GM20431 (cell line): ENCODE results near the gene ZNF160.

Experiments used
- in situ Hi-C: fragments of 300-500 bp; cut with MseI, MboI; formaldehyde crosslinking; loops from one replicate; pipeline ENCODE4 v1.15.0; 2020; ENCODE audit warnings: low sequenced_read_pairs; ENCODE audit not compliant: unreplicated experiment

ZNF160 gene

DNA sequence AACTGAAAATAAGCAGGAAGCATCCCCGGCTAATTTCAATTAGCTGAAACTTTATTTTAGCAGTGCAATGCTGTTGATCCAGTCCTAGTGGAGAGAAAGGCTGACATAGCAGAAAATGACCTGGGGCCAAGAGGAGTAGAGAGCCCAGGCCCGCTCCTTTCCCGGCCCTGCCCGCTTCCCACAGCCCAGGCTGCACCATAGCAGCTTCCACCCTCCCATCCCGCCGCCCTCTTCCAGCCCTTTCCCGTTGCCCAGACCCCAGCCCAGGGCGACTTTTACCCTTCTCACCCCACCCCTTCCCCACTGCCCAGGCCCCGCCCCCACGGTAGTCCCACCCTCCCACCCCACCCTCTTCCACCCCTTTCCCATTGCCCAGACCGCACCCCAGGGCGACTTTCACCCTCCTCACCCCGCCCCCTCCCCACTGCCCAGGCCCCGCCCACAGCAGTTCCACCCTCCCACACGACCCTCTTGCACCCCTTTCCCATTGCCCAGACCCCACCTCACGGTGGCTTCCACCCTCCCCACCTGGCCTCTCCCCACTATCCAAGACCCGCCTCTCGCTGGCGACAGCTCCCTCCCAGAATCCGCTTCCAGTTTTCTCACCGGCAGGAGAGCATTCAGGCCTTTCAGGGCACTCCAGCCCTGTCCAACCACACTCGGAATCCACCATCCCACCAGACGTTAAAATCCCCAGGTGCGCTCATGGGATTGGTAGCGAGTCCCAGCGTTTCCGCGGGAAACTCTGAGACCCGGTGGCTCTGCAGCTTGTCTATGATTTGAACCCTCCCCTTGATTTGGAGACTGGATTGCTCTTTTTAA is 8.3 kb downstream of the ZNF160 start:
- in situ Hi-C loops, result no loop called here

- in situ Hi-C loops, result no loop called here
Measured at GRCh38 chr19:53092723-53093122, 10.5 kb downstream of the ZNF160 start.

GRCh38 chr19:53091413-53092254 is 11.6 kb downstream of the ZNF160 start:
- in situ Hi-C loops, result no loop called here

DNA sequence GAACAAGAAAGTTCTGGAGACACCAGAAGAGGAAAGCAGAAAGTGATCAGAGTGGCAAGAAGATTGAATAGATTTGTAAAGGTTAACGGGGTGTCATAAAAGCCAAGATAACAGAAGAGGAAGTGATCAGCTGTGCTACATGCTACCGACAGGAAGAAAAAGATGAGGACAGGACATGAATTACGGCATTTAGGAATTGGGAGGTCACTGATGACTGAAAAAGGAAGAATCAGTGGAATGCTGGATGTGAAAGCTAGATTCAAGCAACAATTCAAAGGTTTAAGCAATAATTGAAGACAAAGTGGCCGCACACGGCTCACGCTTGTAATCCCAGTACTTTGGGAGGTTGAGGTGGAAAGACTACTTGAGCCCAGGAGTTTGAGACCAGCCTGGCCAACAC is 15.1 kb downstream of the ZNF160 start:
- in situ Hi-C loops, result no loop called here

DNA sequence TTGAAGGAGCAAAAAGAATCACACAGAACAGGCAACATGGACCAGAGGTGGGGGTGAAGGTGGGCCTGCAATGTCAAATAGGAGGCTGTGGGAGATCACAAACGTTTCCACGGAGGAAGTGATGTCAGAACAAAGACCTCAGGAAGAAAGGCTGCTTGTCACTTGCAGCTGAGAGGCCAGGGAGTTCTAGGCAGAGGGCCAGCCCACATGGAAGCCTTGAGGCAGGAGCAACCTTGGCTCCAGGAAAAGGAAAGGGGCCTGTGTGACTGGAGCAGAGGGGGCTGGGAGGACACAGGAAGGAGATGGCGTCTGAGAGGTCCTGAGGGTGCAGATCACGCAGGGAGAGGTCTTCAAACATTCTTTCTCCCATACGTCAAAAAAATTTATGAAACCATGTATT is 16.3 kb downstream of the ZNF160 start:
- in situ Hi-C loops, result no loop called here

GRCh38 chr19:53085496-53085895 is 17.7 kb downstream of the ZNF160 start:
- in situ Hi-C loops, result no loop called here

GRCh38 chr19:53082929-53083328 is 20.3 kb downstream of the ZNF160 start:
- in situ Hi-C loops, result no loop called here

DNA sequence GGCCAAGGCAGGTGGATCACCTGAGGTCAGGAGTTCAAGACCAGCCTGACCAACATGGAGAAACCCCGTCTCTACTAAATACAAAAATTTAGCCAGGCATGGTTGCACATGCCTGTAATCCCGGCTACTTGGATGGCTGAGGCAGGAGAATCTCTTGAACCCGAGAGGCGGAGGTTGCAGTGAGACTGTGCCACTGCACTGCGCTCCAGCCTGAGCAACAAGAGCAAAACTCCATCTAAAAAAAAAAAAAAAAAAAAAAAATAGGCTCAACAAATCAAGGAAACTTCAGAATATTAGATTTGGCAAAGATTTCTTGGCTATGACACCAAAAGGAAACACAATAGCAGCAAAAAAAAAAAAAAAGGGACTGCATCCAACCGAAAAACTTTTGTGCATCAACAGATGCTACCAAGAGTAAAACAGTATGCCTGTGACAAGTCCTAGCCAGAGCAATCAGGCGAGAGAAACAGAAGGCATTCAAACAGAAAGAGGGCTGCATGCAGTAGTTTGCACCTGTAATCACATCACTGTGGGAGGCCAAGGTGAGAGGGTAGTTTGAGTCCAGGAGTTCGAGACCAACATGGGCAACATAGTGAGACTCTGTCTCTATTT is 23.8 kb downstream of the ZNF160 start:
- in situ Hi-C loops, result no loop called here

- in situ Hi-C loops, result no loop called here
Measured at GRCh38 chr19:53078668-53079067, 24.6 kb downstream of the ZNF160 start.

DNA sequence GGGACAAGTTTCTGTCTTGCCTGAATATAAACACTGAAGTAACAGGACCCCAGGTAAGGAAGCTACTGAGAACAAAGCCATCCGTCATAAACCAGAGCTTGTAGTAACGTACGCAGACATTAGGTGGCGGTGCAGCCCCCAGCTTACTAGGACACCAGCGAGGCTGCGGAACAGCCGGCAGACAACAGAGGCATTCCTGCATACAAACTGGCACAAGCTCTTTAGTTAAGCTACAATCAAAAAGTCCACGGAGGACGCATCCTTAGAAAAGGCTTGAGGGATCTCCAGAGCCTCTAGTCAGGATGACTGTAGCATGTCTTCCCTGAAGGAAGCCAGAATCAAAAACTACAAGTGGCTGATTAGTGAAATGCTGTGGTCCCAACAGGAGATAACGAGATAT is 26.2 kb downstream of the ZNF160 start:
- in situ Hi-C loops, result no loop called here

DNA sequence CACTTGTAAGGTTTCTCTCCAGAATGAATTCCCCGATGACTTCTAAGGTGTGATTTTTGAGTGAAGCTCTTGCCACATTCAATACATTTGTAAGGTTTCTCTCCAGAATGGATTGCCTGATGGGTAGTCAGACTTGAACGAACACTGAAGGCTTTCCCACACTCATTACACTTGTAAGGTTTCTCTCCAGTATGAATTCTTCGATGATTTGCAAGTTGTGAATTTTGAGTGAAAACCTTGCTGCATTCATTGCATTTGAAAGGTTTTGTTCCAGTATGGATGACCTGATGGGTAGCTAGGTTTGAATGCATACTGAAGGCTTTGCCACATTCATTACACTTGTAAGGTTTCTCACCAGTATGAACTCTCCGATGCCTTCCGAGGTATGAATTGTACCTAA is 34.4 kb downstream of the ZNF160 start:
- in situ Hi-C loops, result no loop called here

DNA sequence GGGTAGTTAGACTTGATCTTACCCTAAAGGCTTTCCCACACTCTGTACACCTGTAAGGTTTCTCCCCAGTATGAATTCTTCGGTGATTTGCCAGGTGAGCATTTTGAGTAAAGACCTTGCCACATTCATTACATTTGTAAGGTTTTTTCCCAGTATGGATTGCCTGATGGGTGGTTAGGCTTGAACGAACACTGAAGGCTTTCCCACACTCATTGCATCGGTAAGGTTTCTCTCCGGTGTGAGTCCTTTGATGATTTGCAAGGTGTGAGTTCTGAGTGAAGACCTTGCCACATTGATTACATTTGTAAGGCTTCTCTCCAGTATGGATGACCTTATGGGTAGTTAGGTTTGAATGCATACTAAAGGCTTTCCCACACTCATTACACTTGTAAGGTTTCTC is 35.0 kb downstream of the ZNF160 start:
- in situ Hi-C loops, result no loop called here

DNA sequence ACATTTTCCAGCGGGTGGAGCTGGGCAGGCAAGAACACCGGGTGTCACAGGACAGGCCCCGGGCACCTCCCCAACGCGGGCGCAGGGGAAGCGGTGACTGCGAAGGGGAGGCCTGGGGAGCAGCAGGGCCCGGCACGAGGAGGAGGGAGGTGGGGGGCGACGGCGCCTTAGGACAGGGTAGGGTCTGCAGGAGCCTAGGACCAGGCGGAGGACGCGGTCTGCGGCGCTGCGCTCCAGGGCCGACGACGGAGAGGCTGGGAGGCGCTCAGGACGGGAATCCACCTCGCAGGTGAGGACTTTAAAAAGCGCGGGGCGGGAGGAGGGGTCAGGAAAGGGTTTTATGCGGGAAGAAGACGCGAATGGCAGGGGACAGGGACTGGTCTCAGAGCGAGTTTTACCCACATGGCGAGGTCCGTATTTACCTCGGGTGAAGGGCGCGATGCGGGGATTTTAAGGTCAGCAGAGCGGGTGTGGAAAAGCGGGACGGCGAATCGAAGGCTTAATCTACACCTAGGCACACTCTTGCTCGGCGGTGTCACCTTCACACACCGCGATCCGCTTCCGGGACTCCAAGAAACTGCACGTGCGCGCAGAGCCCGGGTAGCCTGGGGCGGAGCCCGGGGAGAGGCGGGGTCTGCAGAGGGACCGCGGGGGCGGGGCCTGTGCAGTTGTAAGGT is 45.2 kb downstream of the ZNF160 start:
- in situ Hi-C loops, result no loop called here

DNA sequence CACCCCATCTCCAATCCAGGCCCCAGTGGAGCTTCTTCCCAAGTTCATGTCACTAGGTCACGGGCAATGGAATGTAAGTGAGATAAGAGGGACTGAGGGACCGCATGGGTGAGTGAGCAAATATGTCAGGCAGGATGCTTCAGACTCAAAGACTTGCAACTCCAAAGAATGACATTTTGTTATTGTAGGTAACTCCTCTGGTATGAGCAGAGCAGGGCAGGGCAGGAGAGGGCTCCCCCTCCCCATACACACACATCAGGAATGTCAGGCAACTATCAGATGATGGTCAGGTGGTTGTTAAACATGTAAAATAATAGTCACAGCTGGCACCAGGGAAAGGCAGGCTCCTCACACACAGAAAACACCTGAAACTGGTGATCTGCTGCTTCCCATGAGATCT is 48.1 kb downstream of the ZNF160 start:
- in situ Hi-C loops, result no loop called here

DNA sequence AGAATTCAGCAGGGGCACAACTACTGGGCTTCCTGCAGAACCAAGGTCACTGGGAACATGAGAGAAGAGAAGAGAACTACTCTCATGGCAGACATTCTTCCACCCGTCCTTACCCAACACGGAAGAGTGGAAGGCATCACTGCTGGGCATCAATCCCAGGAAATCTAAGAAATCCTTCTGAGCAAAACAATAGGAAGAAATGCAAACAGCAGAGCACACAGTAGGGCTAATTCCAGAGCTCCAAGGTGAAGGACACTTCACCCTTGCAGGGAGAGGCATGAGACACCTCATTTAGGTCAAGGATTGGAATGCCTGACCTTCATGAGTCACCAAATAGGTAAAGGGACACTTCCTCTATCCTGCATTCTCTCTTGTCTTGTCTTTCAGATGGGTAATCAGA is 55.8 kb downstream of the ZNF160 start:
- in situ Hi-C loops, result no loop called here

DNA sequence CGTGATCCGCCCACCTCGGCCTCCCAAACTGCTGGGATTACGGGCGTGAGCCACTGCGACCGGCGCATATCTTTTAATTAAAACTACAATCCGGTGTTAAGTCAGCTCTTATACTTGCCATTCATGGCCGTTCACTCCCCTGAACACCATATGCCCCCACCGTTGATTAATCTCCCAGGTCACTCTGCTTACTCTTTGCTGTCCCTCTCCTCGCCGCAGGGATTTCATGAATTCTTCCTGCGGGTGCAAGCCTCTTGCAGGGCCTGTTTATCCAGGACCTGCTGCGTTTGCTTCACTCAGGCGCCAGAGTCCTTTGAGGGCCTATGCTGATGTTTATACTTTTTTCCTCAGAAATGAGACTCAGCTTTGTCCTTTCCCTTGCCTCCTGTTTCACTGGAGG is 57.7 kb downstream of the ZNF160 start:
- in situ Hi-C loops, result no loop called here

DNA sequence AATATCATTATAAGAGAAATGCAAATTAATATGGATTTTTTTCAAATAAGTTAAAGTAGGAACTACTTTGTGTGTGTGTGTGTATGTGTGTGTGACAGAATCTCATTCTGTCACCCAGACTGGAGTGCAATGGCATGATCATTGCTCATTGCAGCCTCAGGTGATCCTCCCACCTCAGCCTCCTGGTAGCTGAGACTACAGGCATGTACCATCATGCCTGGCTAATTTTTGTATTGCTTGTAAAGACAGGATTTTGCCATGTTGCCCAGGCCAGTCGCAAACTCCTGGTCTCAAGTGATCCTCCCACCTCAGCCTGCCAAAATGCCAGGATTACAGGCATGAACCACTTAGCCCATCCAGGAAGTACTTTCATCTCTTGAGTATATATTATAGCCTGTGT is 61.9 kb downstream of the ZNF160 start:
- in situ Hi-C loops, result no loop called here

GRCh38 chr19:53037101-53038097 is 65.8 kb downstream of the ZNF160 start:
- in situ Hi-C loops, result no loop called here

GRCh38 chr19:53034948-53035675 is 68.1 kb downstream of the ZNF160 start:
- in situ Hi-C loops, result no loop called here
